K562 (cell line): Measurements from ENCODE around the gene PSMD14. TPM values are rescaled to one million over a fixed set of nuclear protein-coding genes. Genes with fewer than 3 reads are reported as not detected.
A peak's percentile ranks its signal among the peaks of the same experiment; 100 is the strongest.

ENCODE experiments used
- ATAC-seq: fragments of 200-7000 bp; cut with Tn5 transposase; 3 replicates; pipeline ENCODE4 v1.9.1; 2020; ENCODE audit warnings: moderate library complexity
- BruUV-seq: library from RNA; stranded (reverse); fragments of 400-500 nt; replicated peaks from 2 replicates; lab custom pipeline; 2021; lab: Mats Ljungman, UMichigan
- CTCF ChIA-PET: fragments of 300-600 bp; formaldehyde crosslinking; extraction: SDS; loops from one replicate; lab custom pipeline; 2021; ENCODE audit warnings: low intra/inter-chr PET ratio; lab: Yijun Ruan, JAX
- POLR2A ChIA-PET: fragments of 300-600, 350-650 bp; sonication (Branson Sonifier 250); formaldehyde crosslinking; extraction: SDS; loops from one replicate; lab custom pipeline; 2021; ENCODE audit warnings: antibody characterized with exemption, inconsistent platforms; lab: Yijun Ruan, JAX
- DNase-seq, 4 experiments: peaks; one replicate each; pipeline versions ENCODE4 v3.0.0 to v3.0.0-alpha.2; 2011 to 2018; ENCODE audit warnings: low spot score in 3 of 4, mixed read lengths in 3 of 4; ENCODE audit errors: extremely low read depth in 1 of 4
- FAIRE-seq: peaks from 2 replicates; lab custom pipeline; 2011; peaks lifted over from hg19 to GRCh38; lab: Jason Lieb, UNC
- H2AFZ ChIP-seq: 2 replicates; pipeline ENCODE4 v1.6.0; 2011; ENCODE audit warnings: low read depth, low read length, control low read depth, inconsistent platforms
- H3K27ac ChIP-seq: fragments of 200-600 bp; 3 replicates; pipeline ENCODE4 v1.8.0; 2011; ENCODE audit warnings: low read depth, mild to moderate bottlenecking, control low read depth, inconsistent platforms, low read length, moderate library complexity, mixed read lengths; ENCODE audit errors: extremely low read depth
- H3K27me3 ChIP-seq, 2 experiments: fragments of 300-600 bp in 1 of 2; 2 replicates in 1 of 2; 3 replicates in 1 of 2; pipeline versions ENCODE4 v1.6.0 to v1.8.0; 2011; ENCODE audit warnings: inconsistent platforms in 2 of 2, low read length in 2 of 2, mild to moderate bottlenecking in 1 of 2, mixed read lengths in 1 of 2, moderate library complexity in 1 of 2; ENCODE audit not compliant: control insufficient read depth in 2 of 2, insufficient read depth in 2 of 2
- H3K36me3 ChIP-seq: fragments of 300-600 bp; 3 replicates; pipeline ENCODE4 v1.8.0; 2011; ENCODE audit warnings: mild to moderate bottlenecking, low read length, inconsistent platforms; ENCODE audit not compliant: control insufficient read depth, insufficient read depth
- H3K4me1 ChIP-seq, 2 experiments: fragments of 200-600 bp in 1 of 2; replicated peaks in 1 of 2; 2 replicates in 1 of 2; 3 replicates in 1 of 2; pipeline versions ENCODE4 v1.5.1 to v1.8.0; 2011; ENCODE audit warnings: inconsistent platforms in 2 of 2, low read length in 2 of 2, mild to moderate bottlenecking in 1 of 2, mixed read lengths in 1 of 2, moderate library complexity in 1 of 2; ENCODE audit not compliant: control insufficient read depth in 2 of 2, insufficient read depth in 2 of 2
- H3K4me2 ChIP-seq: 2 replicates; pipeline ENCODE4 v1.6.1; 2011; ENCODE audit warnings: low read length, control low read depth, inconsistent platforms, mixed read lengths; ENCODE audit not compliant: insufficient read depth
- H3K4me3 ChIP-seq: fragments of 200-600 bp; sonication (generic), shearing (Covaris generic); 2 replicates; pipeline ENCODE4 v1.5.1; 2016; ENCODE audit warnings: control low read depth, inconsistent platforms
- H3K79me2 ChIP-seq: fragments of 200-600 bp; 3 replicates; pipeline ENCODE4 v1.8.0; 2011; ENCODE audit warnings: low read length, inconsistent platforms; ENCODE audit not compliant: control insufficient read depth, insufficient read depth
- H3K9ac ChIP-seq, 2 experiments: 2 replicates each; pipeline versions ENCODE4 v1.6.0 to v1.6.1; 2011; ENCODE audit warnings: low read depth in 2 of 2, low read length in 2 of 2, control low read depth in 1 of 2, inconsistent platforms in 1 of 2, mild to moderate bottlenecking in 1 of 2, mixed read lengths in 1 of 2; ENCODE audit not compliant: insufficient read depth in 1 of 2
- H3K9me1 ChIP-seq: one replicate; pipeline ENCODE4 v1.6.0; 2011; ENCODE audit warnings: inconsistent platforms, mild to moderate bottlenecking, low read length, moderate library complexity; ENCODE audit not compliant: control insufficient read depth, insufficient read depth
- H3K9me3 ChIP-seq: replicated peaks from 2 replicates; pipeline ENCODE4 v1.5.1; 2011; ENCODE audit warnings: low read depth, low read length, inconsistent platforms; ENCODE audit not compliant: control insufficient read depth, insufficient read depth
- H4K20me1 ChIP-seq: replicated peaks from 2 replicates; pipeline ENCODE4 v1.6.1; 2011; ENCODE audit warnings: low read length, inconsistent platforms, mixed read lengths; ENCODE audit not compliant: control insufficient read depth, insufficient read depth
- ZNF316 ChIP-seq: fragments of 450-650 bp; IDR thresholded peaks from 2 replicates; pipeline ENCODE4 v1.6.1; 2016
- ZNF609 ChIP-seq: sonication (generic); formaldehyde crosslinking; IDR thresholded peaks from 2 replicates; pipeline ENCODE4 v1.8.1; 2023; ENCODE audit warnings: missing genetic modification reagents, mild to moderate bottlenecking, borderline replicate concordance
- WGBS: fragments of 100-300 bp; shearing (Covaris generic); methylation state at CpG from one replicate; pipeline ENCODE4 v1.1.6; 2016; ENCODE audit warnings: low coverage, mixed read lengths; ENCODE audit not compliant: insufficient coverage; ENCODE audit errors: missing lambda C conversion rate; 5-methylcytosine and 5-hydroxymethylcytosine counted together
- in situ Hi-C: fragments of 300-500 bp; cut with MboI; formaldehyde crosslinking; loops from 4 replicates; pipeline ENCODE4 v1.15.0; 2018; ENCODE audit warnings: inconsistent platforms, mixed read lengths
- intact Hi-C: fragments of 100-400 bp; cut with micrococcal nuclease; formaldehyde crosslinking; loops from 2 replicates; pipeline ENCODE4 v1.14.2; 2022
- polyA plus RNA-seq, 8 experiments: library from polyadenylated mRNA; depleted of rRNA in 4 of 8; stranded (reverse) in 5 of 8; unstranded in 3 of 8; fragments of >200 nt; fragmentation: Nextera tagmentation in 2 of 8; fragmentation: Illumina TruSeq in 1 of 8; extraction: Ambion mirVana in 2 of 8; extraction: Trizol in 1 of 8; gene quantifications; 2 replicates each; pipeline versions ENCODE4 v1.2.1 to v1.2.3, GENCODE V29; 2011 to 2014; ENCODE audit warnings: inconsistent platforms in 1 of 8, missing spikeins in 1 of 8
- total RNA-seq, 7 experiments: library from RNA; depleted of rRNA in 6 of 7; stranded (reverse); fragments of >200 nt in 6 of 7; fragmentation: Illumina TruSeq in 2 of 7; extraction: Trizol in 2 of 7; gene quantifications; 2 replicates each; pipeline versions ENCODE4 v1.2.1 to v1.2.3, GENCODE V29; 2011 to 2021; ENCODE audit warnings: low replicate concordance in 1 of 7

The PSMD14 gene
- total and polyA plus RNA-seq, 9 of the 15 experiments (the other 6 are each of a cell fraction or from before 2014, with no cell fraction given) = 151 to 515 (median 228) TPM

- WGBS = 58% methylated on average over 1 of the region's 1 CpG
- CTCF ChIA-PET = no interaction called here
- H3K4me3 ChIP-seq = no peak overlapping the region
- POLR2A ChIA-PET = interaction anchor here (1.0 kb wide), 1 partner anchor 9 kb away, joined by 3 read pairs; no protein-coding TSS in a partner anchor
- H3K9me3 ChIP-seq = no peaks in the 10 kb centered on the region
- DNase-seq = no peak
- no peak overlapping the region for H3K9ac ChIP-seq
- peaks cover 75% of the 10 kb centered on the region for H3K36me3 ChIP-seq
- intact Hi-C loops (no loop called here), in situ Hi-C loops (no loop called here)
- no peaks in the 10 kb centered on the region for H3K4me1 ChIP-seq
- H3K9me1 ChIP-seq = no peaks in the 10 kb centered on the region
- no peak for ATAC-seq
- H2AFZ ChIP-seq = no peak overlapping the region
- no peak overlapping the region for H3K27ac ChIP-seq
- peaks cover 8% of the 10 kb centered on the region; the same call in 2 of the 3 replicates for H3K79me2 ChIP-seq
- BruUV-seq = no TSS peak
- no peak for TF ChIP-seq ZNF609
- peak; percentile 30; the same call in 1 of the 2 replicates for TF ChIP-seq ZNF316
- no peak overlapping the region for H3K4me2 ChIP-seq
- H3K27me3 ChIP-seq = no peaks in the 10 kb centered on the region
- FAIRE-seq = no peak
- H4K20me1 ChIP-seq = no peaks in the 10 kb centered on the region
Measured at GRCh38 chr2:161371869-161372268, 63.6 kb downstream of the PSMD14 start.
